Mesenchymal stem cell (in vitro differentiated cells and primary cell): Measurements from ENCODE around the gene PPP3CA.

Experiments used
- DNase-seq: peaks from one replicate; pipeline ENCODE4 v3.0.0-alpha.2; 2013
- H2AFZ ChIP-seq: one replicate; pipeline ENCODE4 v1.6.1; 2013; ENCODE audit warnings: low read depth, mild to moderate bottlenecking, control low read depth, inconsistent platforms, low read length, moderate library complexity
- H2AK5ac ChIP-seq: 2 replicates; pipeline ENCODE4 v1.6.1; 2013; ENCODE audit warnings: low read length, moderate library complexity, mild to moderate bottlenecking, inconsistent platforms; ENCODE audit not compliant: severe bottlenecking
- H2BK120ac ChIP-seq: one replicate; pipeline ENCODE4 v1.6.1; 2013; ENCODE audit warnings: low read depth, mild to moderate bottlenecking, inconsistent platforms, low read length, moderate library complexity
- H2BK12ac ChIP-seq, 2 experiments: one replicate each; pipeline ENCODE4 v1.6.1; 2013; ENCODE audit warnings: inconsistent platforms in 2 of 2, low read length in 2 of 2, mild to moderate bottlenecking in 2 of 2, moderate library complexity in 2 of 2, control low read depth in 1 of 2
- H2BK15ac ChIP-seq: one replicate; pipeline ENCODE4 v1.6.1; 2013; ENCODE audit warnings: mild to moderate bottlenecking, low read depth, inconsistent platforms; ENCODE audit not compliant: poor library complexity, severe bottlenecking
- H2BK5ac ChIP-seq: 2 replicates; pipeline ENCODE4 v1.6.1; 2013; ENCODE audit warnings: low read depth, mild to moderate bottlenecking, low read length, control low read depth, inconsistent platforms; ENCODE audit not compliant: poor library complexity, severe bottlenecking
- H3K14ac ChIP-seq, 2 experiments: one replicate each; pipeline ENCODE4 v1.6.1; 2013; ENCODE audit warnings: inconsistent platforms in 2 of 2, low read length in 2 of 2, control low read depth in 1 of 2, mild to moderate bottlenecking in 1 of 2, moderate library complexity in 1 of 2
- H3K18ac ChIP-seq, 2 experiments: one replicate each; pipeline ENCODE4 v1.6.1; 2013; ENCODE audit warnings: inconsistent platforms in 2 of 2, low read length in 2 of 2, control low read depth in 1 of 2, low read depth in 1 of 2, mild to moderate bottlenecking in 1 of 2
- H3K23ac ChIP-seq, 2 experiments: one replicate each; pipeline ENCODE4 v1.6.1; 2013; ENCODE audit warnings: inconsistent platforms in 2 of 2, low read length in 2 of 2, mild to moderate bottlenecking in 2 of 2, moderate library complexity in 2 of 2, control low read depth in 1 of 2
- H3K27ac ChIP-seq: 2 replicates; pipeline ENCODE4 v1.5.1; 2013; ENCODE audit warnings: mild to moderate bottlenecking, moderate library complexity, low read length, control low read depth, inconsistent platforms; ENCODE audit not compliant: poor library complexity, severe bottlenecking
- H3K27me3 ChIP-seq, 2 experiments: 2 replicates each; pipeline versions ENCODE4 v1.6.1 to v1.7.0; 2013; ENCODE audit warnings: low read length in 2 of 2, mild to moderate bottlenecking in 2 of 2, moderate library complexity in 2 of 2, control low read depth in 1 of 2, inconsistent platforms in 1 of 2; ENCODE audit not compliant: control insufficient read depth in 1 of 2, insufficient read depth in 1 of 2
- H3K36me3 ChIP-seq, 2 experiments: 2 replicates each; pipeline versions ENCODE4 v1.6.1 to v1.7.0; 2013; ENCODE audit warnings: low read length in 2 of 2, control low read depth in 1 of 2, inconsistent platforms in 1 of 2, low read depth in 1 of 2, mild to moderate bottlenecking in 1 of 2; ENCODE audit not compliant: insufficient read depth in 2 of 2, control insufficient read depth in 1 of 2
- H3K4ac ChIP-seq, 2 experiments: one replicate each; pipeline ENCODE4 v1.6.1; 2013; ENCODE audit warnings: inconsistent platforms in 2 of 2, low read length in 2 of 2, mild to moderate bottlenecking in 2 of 2, moderate library complexity in 2 of 2, control low read depth in 1 of 2, low read depth in 1 of 2
- H3K4me1 ChIP-seq: 2 replicates; pipeline ENCODE4 v1.6.1; 2013; ENCODE audit warnings: low read depth, low read length, control low read depth; ENCODE audit not compliant: control insufficient read depth, insufficient read depth
- H3K4me2 ChIP-seq: 2 replicates; pipeline ENCODE4 v1.6.1; 2013; ENCODE audit warnings: low read length, mild to moderate bottlenecking, inconsistent platforms; ENCODE audit not compliant: poor library complexity, severe bottlenecking
- H3K4me3 ChIP-seq, 2 experiments: 2 replicates each; pipeline versions ENCODE4 v1.5.1 to v1.7.0; 2013; ENCODE audit warnings: low read length in 2 of 2, mild to moderate bottlenecking in 2 of 2, control low read depth in 1 of 2, low read depth in 1 of 2; ENCODE audit not compliant: insufficient read depth in 1 of 2
- H3K79me1 ChIP-seq: replicated peaks from 2 replicates; pipeline ENCODE4 v1.6.1; 2013; ENCODE audit warnings: mild to moderate bottlenecking, control low read depth, low read length, inconsistent platforms; ENCODE audit not compliant: poor library complexity, severe bottlenecking
- H3K9ac ChIP-seq: 2 replicates; pipeline ENCODE4 v1.7.0; 2013; ENCODE audit warnings: mild to moderate bottlenecking, low read length, moderate library complexity
- H3K9me3 ChIP-seq: 2 replicates; pipeline ENCODE4 v1.7.0; 2013; ENCODE audit warnings: mild to moderate bottlenecking, low read length; ENCODE audit not compliant: control insufficient read depth
- H4K8ac ChIP-seq: one replicate; pipeline ENCODE4 v1.6.1; 2013; ENCODE audit warnings: inconsistent platforms, mild to moderate bottlenecking, low read length, moderate library complexity
- H4K91ac ChIP-seq: one replicate; pipeline ENCODE4 v1.6.1; 2013; ENCODE audit warnings: mild to moderate bottlenecking, low read length, inconsistent platforms
- WGBS: methylation state at CpG from one replicate; pipeline ENCODE4 v1.1.7; 2013; ENCODE audit warnings: mixed read lengths; 5-methylcytosine and 5-hydroxymethylcytosine counted together

PPP3CA gene

GRCh38 chr4:101104312-101105052, 242.8 kb downstream of the PPP3CA start:
- 88% methylated on average over 5 of the region's 6 CpGs for WGBS
- DNase-seq = no peak
- H3K27ac ChIP-seq = no peak overlapping the region

GRCh38 chr4:101103381-101104142, 243.8 kb downstream of the PPP3CA start:
- Histone ChIP-seq H3K14ac (no peak overlapping the region), H3K4me1 (peaks cover 1% of the 10 kb centered on the region), H3K9me3 (no peaks in the 10 kb centered on the region), H2BK5ac (no peak overlapping the region), H3K23ac (no peak overlapping the region), H3K18ac (peak overlapping the region in 1 of 2 experiments; percentile 54), H4K8ac (no peak overlapping the region), H2BK15ac (no peak overlapping the region), H3K4me3 (no peak overlapping the region), H2BK12ac (no peak overlapping the region), H3K27ac (no peak overlapping the region), H3K79me1 (no peaks in the 10 kb centered on the region), H3K36me3 (peaks cover 0 to 28% of the 10 kb centered on the region in 2 experiments), H2BK120ac (no peak overlapping the region), H2AFZ (no peak overlapping the region), H4K91ac (no peak overlapping the region), H3K9ac (no peak overlapping the region), H3K27me3 (no peaks in the 10 kb centered on the region), H2AK5ac (no peak overlapping the region), H3K4me2 (no peak overlapping the region), H3K4ac (no peak overlapping the region)
- DNase-seq = peak; percentile 17
- WGBS = 100% methylated on average over 1 of the region's 4 CpGs

More at GRCh38 chr4:101104312-101105052, 242.8 kb downstream of the PPP3CA start:
- Histone ChIP-seq H3K9me3 (no peaks in the 10 kb centered on the region), H3K27me3 (no peaks in the 10 kb centered on the region), H3K79me1 (no peaks in the 10 kb centered on the region), H4K8ac (no peak overlapping the region), H3K18ac (no peak overlapping the region), H2AK5ac (no peak overlapping the region), H3K4me3 (no peak overlapping the region), H2BK120ac (no peak overlapping the region), H3K4me2 (no peak overlapping the region), H2BK12ac (no peak overlapping the region), H2BK5ac (no peak overlapping the region), H4K91ac (no peak overlapping the region), H2BK15ac (no peak overlapping the region), H3K36me3 (peaks cover 0 to 19% of the 10 kb centered on the region in 2 experiments), H3K4me1 (peaks cover 1% of the 10 kb centered on the region), H3K4ac (no peak overlapping the region), H3K14ac (no peak overlapping the region), H3K9ac (no peak overlapping the region), H3K23ac (no peak overlapping the region), H2AFZ (no peak overlapping the region)

GRCh38 chr4:101102114-101102742, 245.1 kb downstream of the PPP3CA start:
- Histone ChIP-seq H4K91ac (no peak overlapping the region), H2BK15ac (no peak overlapping the region), H2BK120ac (no peak overlapping the region), H3K9ac (no peak overlapping the region), H4K8ac (no peak overlapping the region), H3K23ac (no peak overlapping the region), H2BK5ac (no peak overlapping the region), H3K27ac (no peak overlapping the region), H3K27me3 (no peaks in the 10 kb centered on the region), H3K4me3 (no peak overlapping the region), H2BK12ac (no peak overlapping the region), H3K9me3 (no peaks in the 10 kb centered on the region), H3K14ac (no peak overlapping the region), H3K4me1 (peaks cover 1% of the 10 kb centered on the region), H2AFZ (no peak overlapping the region), H2AK5ac (no peak overlapping the region), H3K79me1 (no peaks in the 10 kb centered on the region), H3K4me2 (no peak overlapping the region), H3K18ac (no peak overlapping the region), H3K36me3 (peaks cover 0 to 24% of the 10 kb centered on the region in 2 experiments), H3K4ac (no peak overlapping the region)
- no CpG with 5 or more reads among the region's 1 CpG for WGBS
- DNase-seq = no peak

- no peak overlapping the region for H2BK12ac ChIP-seq
- H3K4me3 ChIP-seq = no peak overlapping the region
- H2AFZ ChIP-seq = no peak overlapping the region
- peaks cover 0 to 18% of the 10 kb centered on the region in 2 experiments for H3K36me3 ChIP-seq
- no peak overlapping the region for H3K23ac ChIP-seq
- no peak overlapping the region for H2BK15ac ChIP-seq
- H3K9ac ChIP-seq = no peak overlapping the region
- H4K8ac ChIP-seq = no peak overlapping the region
- H2BK5ac ChIP-seq = no peak overlapping the region
- no peaks in the 10 kb centered on the region for H3K27me3 ChIP-seq
- no peak overlapping the region for H3K14ac ChIP-seq
- no peak overlapping the region for H3K4ac ChIP-seq
- H3K4me1 ChIP-seq = peaks cover 1% of the 10 kb centered on the region
- no peaks in the 10 kb centered on the region for H3K9me3 ChIP-seq
- no peak overlapping the region for H3K18ac ChIP-seq
- H3K27ac ChIP-seq = no peak overlapping the region
- no peaks in the 10 kb centered on the region for H3K79me1 ChIP-seq
- no peak overlapping the region for H2BK120ac ChIP-seq
- no peak overlapping the region for H4K91ac ChIP-seq
- H2AK5ac ChIP-seq = no peak overlapping the region
- no peak overlapping the region for H3K4me2 ChIP-seq
- WGBS = 95% methylated on average over 2 of the region's 4 CpGs
- DNase-seq = no peak
These were observed 246.3 kb downstream of the PPP3CA start for GRCh38 chr4:101101072-101101471.
